ENCODE measurements around the gene SMARCAL1. TPM values are rescaled to one million over a fixed set of nuclear protein-coding genes. Genes with fewer than 3 reads are reported as not detected.

The SMARCAL1 gene
- total RNA-seq, 1 donor from 2014 or later: 5.3 TPM

- H3K9me3 ChIP-seq: no peaks in the 10 kb centered on the region
- no peak for DNase-seq (ENCODE audit: low spot score in 2 of 2)
- TF ChIP-seq, protein P1, sequence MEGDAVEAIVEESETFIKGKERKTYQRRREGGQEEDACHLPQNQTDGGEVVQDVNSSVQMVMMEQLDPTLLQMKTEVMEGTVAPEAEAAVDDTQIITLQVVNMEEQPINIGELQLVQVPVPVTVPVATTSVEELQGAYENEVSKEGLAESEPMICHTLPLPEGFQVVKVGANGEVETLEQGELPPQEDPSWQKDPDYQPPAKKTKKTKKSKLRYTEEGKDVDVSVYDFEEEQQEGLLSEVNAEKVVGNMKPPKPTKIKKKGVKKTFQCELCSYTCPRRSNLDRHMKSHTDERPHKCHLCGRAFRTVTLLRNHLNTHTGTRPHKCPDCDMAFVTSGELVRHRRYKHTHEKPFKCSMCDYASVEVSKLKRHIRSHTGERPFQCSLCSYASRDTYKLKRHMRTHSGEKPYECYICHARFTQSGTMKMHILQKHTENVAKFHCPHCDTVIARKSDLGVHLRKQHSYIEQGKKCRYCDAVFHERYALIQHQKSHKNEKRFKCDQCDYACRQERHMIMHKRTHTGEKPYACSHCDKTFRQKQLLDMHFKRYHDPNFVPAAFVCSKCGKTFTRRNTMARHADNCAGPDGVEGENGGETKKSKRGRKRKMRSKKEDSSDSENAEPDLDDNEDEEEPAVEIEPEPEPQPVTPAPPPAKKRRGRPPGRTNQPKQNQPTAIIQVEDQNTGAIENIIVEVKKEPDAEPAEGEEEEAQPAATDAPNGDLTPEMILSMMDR (IDR thresholded peaks at IDR 0.05): no peak
- no peaks in the 10 kb centered on the region for H3K36me3 ChIP-seq
- no peaks in the 10 kb centered on the region for H3K27me3 ChIP-seq
- H3K27ac ChIP-seq: no peak overlapping the region
- H3K4me3 ChIP-seq: no peak overlapping the region
- H3K4me1 ChIP-seq: no peaks in the 10 kb centered on the region
- intact Hi-C loops (cut with DNase I): no loop called here
Observed at GRCh38 chr2:216399621-216400020, 12.7 kb upstream of the SMARCAL1 start.

DNA sequence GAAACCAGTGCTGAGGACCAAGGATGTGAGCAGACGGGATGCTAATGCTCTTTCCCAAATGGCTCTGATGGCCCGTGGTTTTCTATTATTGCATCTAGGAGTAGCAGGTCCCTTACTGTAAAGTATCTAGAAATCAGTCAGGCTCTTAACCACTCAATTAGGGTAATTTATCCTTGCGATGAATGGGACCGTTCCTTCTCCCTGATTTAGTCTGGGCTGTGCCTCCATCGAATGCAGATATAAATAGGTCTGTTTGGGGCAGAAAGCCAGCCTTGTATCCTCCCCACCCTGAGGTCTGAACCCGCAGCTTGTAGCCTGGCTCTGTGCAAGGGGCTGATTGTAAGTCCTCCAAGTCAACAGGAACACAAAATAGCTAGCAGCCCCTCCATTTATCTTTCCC lies 9.5 kb upstream of the SMARCAL1 start:
- no peaks in the 10 kb centered on the region for H3K4me1 ChIP-seq
- intact Hi-C loops (cut with DNase I): no loop called here
- H3K27ac ChIP-seq: no peak overlapping the region
- no peak for DNase-seq (ENCODE audit: low spot score in 2 of 2)
- H3K4me3 ChIP-seq: no peak overlapping the region
- no peaks in the 10 kb centered on the region for H3K36me3 ChIP-seq
- no peaks in the 10 kb centered on the region for H3K9me3 ChIP-seq
- TF ChIP-seq, protein P1 (IDR thresholded peaks at IDR 0.05): no peak
- H3K27me3 ChIP-seq: no peaks in the 10 kb centered on the region

DNA sequence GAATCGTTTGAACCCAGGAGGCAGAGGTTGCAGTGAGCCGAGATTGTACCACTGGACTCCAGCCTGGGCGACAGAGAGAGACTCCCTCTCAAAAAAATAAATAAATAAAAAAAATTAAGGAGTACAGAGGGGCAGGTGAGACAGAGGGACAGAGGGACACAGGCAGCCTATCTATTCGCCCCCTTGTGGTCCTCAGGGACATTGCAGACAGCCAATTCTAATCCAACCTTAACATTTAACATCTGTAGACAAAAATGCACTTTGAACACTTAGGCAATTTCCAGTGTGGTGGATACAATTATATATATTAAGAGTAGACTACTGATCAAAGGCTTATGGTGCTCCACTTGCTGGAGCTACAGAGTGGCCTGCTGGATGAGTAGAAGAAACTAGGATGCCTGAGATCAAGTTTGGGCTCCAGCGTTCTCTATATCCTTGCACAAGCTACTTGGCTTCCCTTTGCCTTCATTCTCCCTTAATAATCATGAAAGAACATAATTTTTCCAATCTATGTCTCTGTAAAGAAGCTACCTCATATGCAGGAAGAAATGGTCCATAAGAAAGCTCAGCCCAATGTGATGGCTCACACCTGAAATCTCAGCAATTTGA lies 8.2 kb upstream of the SMARCAL1 start:
- no peaks in the 10 kb centered on the region for H3K9me3 ChIP-seq
- TF ChIP-seq, protein P1 (IDR thresholded peaks at IDR 0.05): peak in 2 of 3 experiments; percentile 59 to 74
- no peak overlapping the region for H3K4me3 ChIP-seq
- no peaks in the 10 kb centered on the region for H3K4me1 ChIP-seq
- H3K27me3 ChIP-seq: no peaks in the 10 kb centered on the region
- H3K27ac ChIP-seq: no peak overlapping the region
- DNase-seq (ENCODE audit: low spot score in 2 of 2): no peak
- H3K36me3 ChIP-seq: no peaks in the 10 kb centered on the region
- intact Hi-C loops (cut with DNase I): no loop called here

DNA sequence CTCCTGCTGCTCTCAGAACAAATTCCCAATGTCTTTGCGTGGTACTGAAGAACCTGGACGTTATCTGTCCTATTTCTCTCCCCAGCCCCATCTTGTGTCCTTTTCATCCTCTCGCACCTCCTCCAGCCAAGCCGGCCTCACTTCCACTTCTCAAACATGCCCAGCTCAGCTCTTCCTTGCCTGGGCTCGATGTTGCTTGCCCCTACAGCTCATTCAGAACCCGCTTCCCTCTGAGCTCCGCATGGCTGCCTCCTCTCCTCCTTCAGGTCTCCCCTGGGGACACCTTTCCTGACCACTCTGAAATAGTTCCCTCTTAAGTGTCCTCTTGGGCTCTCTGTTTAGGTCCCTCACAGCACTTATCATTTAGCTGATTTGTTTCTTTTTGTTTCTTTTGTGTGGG lies 6.7 kb upstream of the SMARCAL1 start:
- no peaks in the 10 kb centered on the region for H3K4me1 ChIP-seq
- TF ChIP-seq, protein P1 (IDR thresholded peaks at IDR 0.05): no peak

DNA sequence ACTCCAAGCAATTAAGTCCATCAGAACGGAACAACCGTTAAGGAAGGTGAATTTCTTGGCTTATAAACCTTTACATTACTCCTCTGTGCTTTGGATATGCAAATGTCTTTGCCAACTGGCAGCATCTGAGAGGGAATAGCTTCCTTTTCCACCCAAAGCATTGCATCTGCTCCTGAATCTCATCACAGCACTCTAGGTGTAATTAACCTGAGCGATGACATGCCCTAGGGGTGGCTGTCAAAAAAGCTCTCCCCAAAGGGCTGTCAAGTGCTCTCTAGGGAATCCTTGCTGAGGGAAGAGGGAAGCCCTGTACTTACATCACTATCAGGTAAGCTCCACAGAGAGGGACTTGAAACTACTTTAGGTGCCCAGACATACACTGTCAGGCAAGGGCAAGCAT lies 5.5 kb upstream of the SMARCAL1 start:
- DNase-seq (ENCODE audit: low spot score in 2 of 2): no peak
- H3K4me3 ChIP-seq: no peak overlapping the region
- no peaks in the 10 kb centered on the region for H3K9me3 ChIP-seq
- H3K36me3 ChIP-seq: no peaks in the 10 kb centered on the region
- H3K27ac ChIP-seq: no peak overlapping the region
- TF ChIP-seq, protein P1 (IDR thresholded peaks at IDR 0.05): no peak
- no peaks in the 10 kb centered on the region for H3K4me1 ChIP-seq
- H3K27me3 ChIP-seq: no peaks in the 10 kb centered on the region
- intact Hi-C loops (cut with DNase I): no loop called here

More for the DNA sequence above, 6.7 kb upstream of the SMARCAL1 start:
- no peak for DNase-seq (ENCODE audit: low spot score in 2 of 2)
- no peak overlapping the region for H3K4me3 ChIP-seq
- intact Hi-C loops (cut with DNase I): no loop called here
- H3K36me3 ChIP-seq: no peaks in the 10 kb centered on the region
- H3K27me3 ChIP-seq: no peaks in the 10 kb centered on the region
- no peak overlapping the region for H3K27ac ChIP-seq
- H3K9me3 ChIP-seq: no peaks in the 10 kb centered on the region
